GM18526 (cell line): ENCODE data around the gene CMIP.

Source experiments
- POLR2A ChIP-seq: IDR thresholded peaks from 3 replicates; pipeline ENCODE4 v1.6.1; 2011; ENCODE audit not compliant: insufficient read length; ENCODE audit errors: extremely low read depth

Gene CMIP

DNA sequence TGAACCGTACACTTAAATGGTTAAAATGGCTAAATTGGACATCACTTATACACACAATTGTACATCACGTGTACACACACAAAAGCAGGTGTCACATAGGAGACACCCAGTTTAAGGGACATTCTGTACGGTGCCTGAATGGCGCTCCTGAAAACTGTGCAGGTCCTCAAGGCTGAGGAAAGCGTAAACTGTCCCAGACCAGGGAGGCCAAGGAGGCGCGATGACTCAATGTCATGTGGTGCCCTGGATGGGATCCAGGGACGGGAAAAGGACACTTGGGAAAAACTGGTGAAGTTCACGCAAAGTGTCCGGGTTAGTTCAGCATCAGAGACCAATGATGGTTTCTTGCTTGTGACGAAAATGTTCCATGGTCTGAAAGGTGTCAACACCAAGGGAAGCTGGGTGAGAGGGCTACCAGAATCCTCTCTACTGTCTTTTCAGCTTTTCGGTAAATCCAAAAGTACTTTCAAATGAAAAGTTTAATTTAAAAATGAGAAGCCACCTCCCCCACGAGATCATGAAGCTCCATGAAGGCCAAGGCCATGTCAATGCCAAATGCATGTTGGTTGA lies 112.2 kb downstream of the CMIP start:
- TF ChIP-seq POLR2A = no peak

- no peak for TF ChIP-seq POLR2A
Measured at GRCh38 chr16:81558077-81558443, 113.5 kb downstream of the CMIP start.

DNA sequence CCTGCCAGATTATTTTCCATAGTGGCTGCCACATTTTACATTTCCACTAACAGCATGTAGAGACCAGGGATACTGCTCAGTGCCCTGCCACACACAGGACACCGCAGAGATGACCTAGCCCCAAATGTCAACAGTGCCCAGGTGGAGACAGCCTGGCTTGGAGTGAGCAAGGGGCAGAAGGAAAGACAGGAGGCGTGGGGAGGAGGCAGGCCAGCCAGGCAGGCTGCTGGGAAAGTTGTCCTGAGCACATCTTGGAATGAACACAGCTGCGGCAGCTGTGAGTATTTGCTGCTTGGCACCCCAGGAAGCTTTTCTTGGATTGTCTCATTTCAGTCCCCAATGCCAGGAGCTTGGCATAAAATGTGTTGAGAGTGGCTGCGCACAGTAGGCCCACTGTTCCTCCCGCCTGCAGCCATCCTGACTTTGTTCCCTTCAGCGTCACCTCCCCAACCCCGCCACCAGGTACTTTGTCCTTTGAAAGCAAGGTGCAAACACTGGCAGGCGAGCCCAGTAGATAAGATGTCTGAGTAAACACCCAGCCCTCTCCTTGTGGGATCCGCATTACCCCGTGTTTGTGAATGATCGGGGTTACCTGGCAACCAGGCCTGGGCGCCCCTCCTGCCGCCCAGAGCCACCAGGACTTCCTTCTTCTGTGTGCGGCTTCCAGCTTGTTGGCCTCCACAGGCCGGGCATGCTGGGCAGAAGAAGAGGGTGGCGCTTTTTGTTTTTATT lies 114.0 kb downstream of the CMIP start:
- TF ChIP-seq POLR2A = no peak

DNA sequence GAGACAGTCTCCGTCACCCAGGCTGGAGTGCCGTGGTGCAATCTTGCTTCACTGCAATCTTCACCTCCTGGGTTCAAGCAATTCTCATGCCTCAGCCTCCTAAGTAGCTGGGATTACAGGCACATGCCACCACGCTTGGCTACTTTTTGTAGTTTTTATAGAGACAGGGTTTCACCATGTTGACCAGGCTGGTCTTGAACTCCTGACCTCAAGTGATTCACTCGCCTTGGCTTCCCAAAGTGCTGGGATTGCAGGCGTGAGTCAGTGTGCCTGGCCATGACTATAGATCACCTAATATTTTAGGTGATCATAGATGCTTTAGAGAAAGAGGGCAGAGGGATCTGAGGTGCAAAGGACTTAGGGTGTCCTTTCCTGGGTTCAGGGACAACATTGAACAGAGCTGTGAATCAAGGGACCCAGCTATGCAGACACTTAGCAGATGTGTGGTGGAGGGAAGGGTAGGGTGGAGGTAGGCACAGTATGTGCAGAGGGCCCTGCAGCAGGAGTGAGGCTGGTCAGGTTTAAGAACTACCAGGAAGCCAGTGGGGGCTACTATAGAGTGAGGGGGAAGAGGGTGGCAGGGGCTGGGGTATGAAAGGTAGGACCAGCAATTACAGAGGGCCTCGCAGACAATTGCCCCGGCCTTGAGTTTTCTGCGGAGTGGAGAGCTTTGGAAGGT lies 116.5 kb downstream of the CMIP start:
- no peak for TF ChIP-seq POLR2A

DNA sequence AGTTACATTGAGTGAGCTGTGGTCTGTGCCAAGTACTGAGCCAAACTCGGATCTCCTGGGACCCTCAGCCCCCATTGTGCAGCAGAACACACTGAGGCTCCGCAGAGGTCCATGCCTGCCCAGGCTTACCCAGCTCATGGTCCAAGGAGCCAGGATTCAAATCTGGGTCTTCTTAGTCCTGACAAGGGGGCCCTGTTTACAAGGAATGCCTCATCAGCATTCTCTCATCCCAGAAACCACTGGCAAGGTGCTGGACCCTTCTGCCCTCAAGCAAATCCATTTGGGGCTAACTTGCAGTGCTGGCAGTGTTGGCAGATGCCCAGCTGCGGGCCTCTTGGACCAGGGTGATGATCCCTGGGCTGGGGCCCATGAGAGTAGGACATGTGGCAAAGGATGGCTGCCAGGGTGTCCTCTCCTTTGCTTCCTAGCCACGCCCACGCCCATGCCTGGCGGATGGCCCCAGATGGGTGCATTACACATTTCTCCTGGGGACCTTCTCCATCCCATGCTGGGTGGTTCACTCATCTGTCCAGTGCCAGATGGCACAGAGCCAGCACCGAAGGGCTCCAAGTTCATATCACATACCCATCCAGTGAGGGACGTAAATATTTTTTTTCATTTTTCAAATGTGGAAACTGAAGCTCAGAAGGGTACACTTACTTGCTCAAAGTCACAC lies 117.7 kb downstream of the CMIP start:
- TF ChIP-seq POLR2A = no peak

GRCh38 chr16:81562926-81563325 lies 118.3 kb downstream of the CMIP start:
- TF ChIP-seq POLR2A = no peak

GRCh38 chr16:81564421-81564911 lies 119.9 kb downstream of the CMIP start:
- TF ChIP-seq POLR2A = no peak

DNA sequence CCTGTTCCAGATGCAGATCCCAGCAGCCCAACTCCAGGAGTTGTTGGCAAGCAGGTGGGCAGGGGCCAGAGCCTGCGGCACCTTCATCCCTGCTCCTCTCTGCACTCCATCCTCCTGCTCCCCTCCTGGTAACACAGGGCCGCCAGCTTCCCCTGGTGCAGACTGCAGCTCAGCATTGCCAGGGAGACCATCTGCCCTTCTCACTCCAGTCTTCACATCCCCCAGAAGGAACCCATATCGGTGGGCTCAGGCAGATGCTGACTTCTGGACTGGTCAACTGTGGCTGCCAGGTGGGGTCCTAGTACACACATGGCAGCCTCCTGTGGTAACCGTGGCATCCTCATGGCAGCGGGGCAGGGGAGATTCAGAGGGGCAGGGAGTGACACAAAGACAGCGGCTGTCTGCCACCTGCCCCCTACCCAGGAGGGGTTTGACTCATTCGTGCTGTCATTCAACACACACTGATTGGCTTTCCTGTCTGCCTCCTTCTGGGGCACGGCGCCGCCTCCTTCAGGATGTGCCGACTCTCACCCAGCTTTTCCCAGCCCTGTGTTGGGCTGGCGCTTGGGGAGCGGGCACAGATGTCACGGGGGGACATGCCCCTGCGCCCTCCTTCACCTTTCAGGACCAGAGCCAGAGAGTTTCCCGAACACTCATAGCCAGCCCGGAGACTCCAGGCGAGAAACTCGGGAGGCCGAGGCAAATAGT lies 120.9 kb downstream of the CMIP start:
- no peak for TF ChIP-seq POLR2A

DNA sequence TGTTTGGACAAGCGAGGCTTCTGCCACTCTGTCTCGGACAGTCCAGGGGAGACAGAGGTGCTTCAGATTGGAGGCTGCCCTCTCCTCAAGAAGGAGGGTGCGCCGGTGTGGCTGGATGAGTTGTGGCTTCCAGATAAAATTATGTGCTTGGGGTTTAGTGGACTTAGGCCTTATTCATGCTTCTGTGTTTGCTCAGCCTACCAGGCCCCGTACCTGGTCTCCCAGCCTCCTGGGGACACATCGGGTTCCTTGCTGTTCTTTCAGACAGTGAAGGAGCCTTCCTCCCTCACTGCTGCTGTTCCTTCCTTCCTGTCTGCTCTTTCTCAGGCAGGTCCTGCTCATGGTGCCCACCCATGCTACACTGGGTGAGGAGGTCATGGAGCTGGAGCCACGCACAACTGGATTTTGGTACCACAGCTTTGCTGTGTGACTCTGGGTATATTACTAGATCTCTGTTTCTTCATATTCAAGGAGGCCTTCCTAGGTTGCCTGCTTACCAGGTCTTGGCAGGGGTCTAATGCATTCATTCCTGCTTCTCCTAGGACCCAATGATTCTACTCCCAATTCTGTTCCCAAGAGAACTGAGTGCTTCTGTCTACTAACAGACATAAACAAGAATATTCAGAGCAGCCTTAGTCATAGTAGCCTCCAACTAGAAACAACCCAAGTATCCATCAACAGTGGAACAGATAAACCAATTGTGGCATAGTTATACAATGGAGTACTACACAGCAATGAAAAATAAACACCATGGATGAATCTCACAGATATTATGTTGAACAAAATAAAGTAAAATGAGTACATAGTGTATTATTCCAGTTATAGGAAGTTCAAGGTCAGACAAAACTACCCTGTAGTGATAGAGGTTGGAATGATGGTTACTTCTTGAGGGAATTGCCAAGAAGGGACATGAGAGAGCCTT lies 121.7 kb downstream of the CMIP start:
- no peak for TF ChIP-seq POLR2A

GRCh38 chr16:81567087-81567486 lies 122.5 kb downstream of the CMIP start:
- no peak for TF ChIP-seq POLR2A

GRCh38 chr16:81567987-81568748 lies 123.6 kb downstream of the CMIP start:
- no peak for TF ChIP-seq POLR2A

DNA sequence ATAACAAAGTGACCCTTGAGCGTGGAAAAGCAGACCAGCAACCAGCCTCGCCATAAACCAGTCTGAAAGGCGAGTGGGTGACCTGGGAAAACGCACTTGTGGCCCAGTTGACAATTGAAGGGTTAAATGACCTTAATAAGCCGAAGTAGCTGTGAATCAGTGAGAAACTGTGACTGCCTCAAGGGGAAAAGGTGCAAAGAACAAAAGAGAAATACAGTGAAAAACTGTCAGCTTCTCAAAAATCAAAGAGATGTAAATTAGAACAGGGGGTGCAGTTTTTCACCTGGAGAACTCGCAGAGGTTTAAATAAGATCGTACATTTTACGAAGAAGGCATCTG lies 124.1 kb downstream of the CMIP start:
- no peak for TF ChIP-seq POLR2A

- TF ChIP-seq POLR2A = no peak
Measured at GRCh38 chr16:81569361-81570034, 124.9 kb downstream of the CMIP start.
